Measurements from ENCODE around the gene GLI2. TPM values are rescaled to one million over a fixed set of nuclear protein-coding genes. Genes with fewer than 3 reads are reported as not detected.

The GLI2 gene
- total and polyA plus RNA-seq, 2 of the 8 experiments (the other 6 are each of a cell fraction or from before 2014, with no cell fraction given): 18.4 to 46.9 TPM

DNA sequence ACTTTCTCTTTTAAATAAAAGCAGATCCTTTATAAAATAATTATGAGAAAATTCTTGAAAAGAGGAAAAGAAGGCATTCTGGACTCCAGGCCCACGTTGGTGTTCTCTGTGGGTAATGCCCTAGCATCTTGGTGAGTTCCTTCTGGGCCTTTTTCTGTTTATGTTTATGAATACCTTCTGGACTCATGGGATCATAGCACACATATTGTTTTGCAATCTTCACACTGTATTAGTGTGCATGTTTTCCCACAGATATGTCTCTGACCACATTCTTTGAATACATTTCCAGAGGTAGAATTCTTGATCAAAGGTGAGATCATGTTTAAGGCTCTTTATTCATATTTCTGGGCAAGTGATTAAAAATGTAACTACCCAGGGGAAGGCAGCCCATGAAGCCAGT, 15.9 kb downstream of the GLI2 start (continued):
- no peak for TF ChIP-seq KDM1A (IDR thresholded peaks at IDR 0.05; ENCODE audit: borderline replicate concordance, low read length)
- TF ChIP-seq RBBP5 (IDR thresholded peaks at IDR 0.05; ENCODE audit: borderline replicate concordance, low read depth, low read length): no peak
- TF ChIP-seq YY1 (IDR thresholded peaks at IDR 0.05; ENCODE audit: low read depth, low read length): no peak
- TF ChIP-seq SP1 (IDR thresholded peaks at IDR 0.05; ENCODE audit: low read depth, low read length): no peak
- TF ChIP-seq HDAC6 (IDR thresholded peaks at IDR 0.05; ENCODE audit: low read depth, low read length): no peak
- TF ChIP-seq EGR1 (IDR thresholded peaks at IDR 0.05; ENCODE audit: borderline replicate concordance, low read depth, low read length): no peak
- TF ChIP-seq PHF8 (conservative IDR thresholded peaks at IDR 0.05; ENCODE audit: low read depth, low read length): no peak
- no peak for TF ChIP-seq EP300 (IDR thresholded peaks at IDR 0.05; ENCODE audit: borderline replicate concordance in 1 of 2, low read depth in 2 of 2, low read length in 2 of 2)

Data from H1 (cell line).